Activated T-cell treated with anti-CD3 and anti-CD28 coated beads for 4 hours (primary cell): ENCODE data around the gene NBAS.
"Not testable (repeated sequence)": the region's sequence is repeated elsewhere in the genome, so short reads cannot be mapped to it uniquely, and the experiment has no call there.

Experiments used
- DNase-seq: peaks from one replicate; pipeline ENCODE4 v3.0.0-alpha.2; 2020

NBAS gene

GRCh38 chr2:15450808-15451207, 110.3 kb downstream of the NBAS start:
- no peak for DNase-seq

GRCh38 chr2:15449556-15450236, 111.4 kb downstream of the NBAS start:
- DNase-seq, result no peak

- DNase-seq, result no peak
Observed at GRCh38 chr2:15448250-15448839, 112.8 kb downstream of the NBAS start.

GRCh38 chr2:15447381-15447780, 113.8 kb downstream of the NBAS start:
- no peak for DNase-seq

GRCh38 chr2:15446961-15447360, 114.2 kb downstream of the NBAS start:
- no peak for DNase-seq

GRCh38 chr2:15445891-15446562, 115.1 kb downstream of the NBAS start:
- DNase-seq, result no peak

GRCh38 chr2:15439768-15440524, 121.2 kb downstream of the NBAS start:
- DNase-seq, result not testable (repeated sequence)

GRCh38 chr2:15439366-15439765, 121.8 kb downstream of the NBAS start:
- DNase-seq, result not testable (repeated sequence)

- no peak for DNase-seq
Observed at GRCh38 chr2:15436195-15436594, 124.9 kb downstream of the NBAS start.

GRCh38 chr2:15435474-15435873, 125.7 kb downstream of the NBAS start:
- no peak for DNase-seq

- DNase-seq, result no peak
Observed at GRCh38 chr2:15432642-15433256, 128.4 kb downstream of the NBAS start.

GRCh38 chr2:15429032-15429431, 132.1 kb downstream of the NBAS start:
- no peak for DNase-seq

GRCh38 chr2:15427987-15428386, 133.1 kb downstream of the NBAS start:
- DNase-seq, result no peak

GRCh38 chr2:15426606-15427005, 134.5 kb downstream of the NBAS start:
- no peak for DNase-seq

GRCh38 chr2:15425712-15426111, 135.4 kb downstream of the NBAS start:
- no peak for DNase-seq

- no peak for DNase-seq
Observed at GRCh38 chr2:15421753-15422152, 139.4 kb downstream of the NBAS start.

- DNase-seq, result no peak
Observed at GRCh38 chr2:15415748-15416147, 145.4 kb downstream of the NBAS start.

- DNase-seq, result no peak
Observed at GRCh38 chr2:15412779-15413178, 148.4 kb downstream of the NBAS start.

- DNase-seq, result no peak
Observed at GRCh38 chr2:15412309-15412708, 148.8 kb downstream of the NBAS start.

- DNase-seq, result no peak
Observed at GRCh38 chr2:15410884-15411283, 150.2 kb downstream of the NBAS start.

GRCh38 chr2:15408759-15409158, 152.4 kb downstream of the NBAS start:
- DNase-seq, result no peak

GRCh38 chr2:15407666-15408065, 153.5 kb downstream of the NBAS start:
- no peak for DNase-seq

- not testable (repeated sequence) for DNase-seq
Observed at GRCh38 chr2:15404511-15404910, 156.6 kb downstream of the NBAS start.
